Upper lobe of left lung (tissue), 6 donors: ENCODE results near the gene TSR1. TPM values are rescaled to one million over a fixed set of nuclear protein-coding genes. Genes with fewer than 3 reads are reported as not detected.
A peak's percentile ranks its signal among the peaks of the same experiment; 100 is the strongest.

ENCODE experiments used
- ATAC-seq, 2 donors: fragments of 200-7000 bp; cut with Tn5 transposase; one replicate each; pipeline ENCODE4 v1.9.1; 2022; ENCODE audit warnings: mild to moderate bottlenecking in 2 of 2, moderate library complexity in 2 of 2; ENCODE audit not compliant: low FRiP score in 2 of 2
- DNase-seq, 2 donors: peaks; one replicate each; pipeline ENCODE4 v3.0.0-alpha.2; 2019 to 2020
- H3K27ac ChIP-seq, 4 donors: fragments of 200-600 bp; sonication (generic); one replicate each; pipeline ENCODE4 v1.5.1; 2016 to 2019
- H3K27me3 ChIP-seq, 4 donors: fragments of 200-600 bp; sonication (generic); one replicate each; pipeline ENCODE4 v1.5.1; 2017 to 2019
- H3K36me3 ChIP-seq, 4 donors: fragments of 200-600 bp; sonication (generic); one replicate each; pipeline ENCODE4 v1.5.1; 2016 to 2019
- H3K4me1 ChIP-seq, 4 donors: fragments of 200-600 bp; sonication (generic); one replicate each; pipeline ENCODE4 v1.5.1; 2018 to 2019
- H3K4me3 ChIP-seq, 4 donors: fragments of 200-600 bp; sonication (generic); one replicate each; pipeline ENCODE4 v1.5.1; 2017 to 2019; ENCODE audit warnings: mild to moderate bottlenecking in 2 of 4, moderate library complexity in 1 of 4
- H3K9me3 ChIP-seq, 4 donors: fragments of 200-600 bp; sonication (generic); one replicate each; pipeline ENCODE4 v1.5.1; 2018 to 2019
- EP300 ChIP-seq, 4 donors: sonication (generic); formaldehyde crosslinking; IDR thresholded peaks; one replicate each; pipeline ENCODE4 v1.5.1; 2017; ENCODE audit warnings: antibody characterized with exemption in 4 of 4, control low read depth in 2 of 4
- POLR2A ChIP-seq, 4 donors: fragments of 450-650 bp; IDR thresholded peaks; one replicate each; pipeline ENCODE4 v1.5.1; 2016 to 2017; ENCODE audit warnings: antibody characterized with exemption in 4 of 4, mild to moderate bottlenecking in 2 of 4
- POLR2AphosphoS5 ChIP-seq, 2 donors: sonication (generic); formaldehyde crosslinking; IDR thresholded peaks; one replicate each; pipeline ENCODE4 v1.5.1; 2017; ENCODE audit warnings: antibody characterized with exemption in 2 of 2
- WGBS, 2 donors: methylation state at CpG; one replicate each; pipeline ENCODE4 v1.1.5; 2017 to 2018; 5-methylcytosine and 5-hydroxymethylcytosine counted together
- total RNA-seq, 6 donors: library from RNA; depleted of rRNA in 4 of 6; stranded (reverse); fragments of >200 nt in 4 of 6; gene quantifications; one replicate each; pipeline versions ENCODE4 v1.1.0 to v1.2.1, GENCODE V29; 2016 to 2021
- TF ChIP-seq, protein P1 (sequence below), 6 experiments: fragments of 450-650 bp in 4 of 6; fragments of 200-600 bp in 2 of 6; sonication (generic) in 2 of 6; IDR thresholded peaks; one replicate each; pipeline ENCODE4 v1.5.1; 2016 to 2019; ENCODE audit warnings: antibody characterized with exemption in 6 of 6
- donor health status: DM: no; HTN: no; CAD: no; lungs with moderate emphysema.
- donor health status: DM: no; HTN: yes; CAD: no; lungs with severe emphysema.

The TSR1 gene
- total RNA-seq, result 10 to 100 TPM; 15.8 to 52.4 (median 23.6) TPM

DNA sequence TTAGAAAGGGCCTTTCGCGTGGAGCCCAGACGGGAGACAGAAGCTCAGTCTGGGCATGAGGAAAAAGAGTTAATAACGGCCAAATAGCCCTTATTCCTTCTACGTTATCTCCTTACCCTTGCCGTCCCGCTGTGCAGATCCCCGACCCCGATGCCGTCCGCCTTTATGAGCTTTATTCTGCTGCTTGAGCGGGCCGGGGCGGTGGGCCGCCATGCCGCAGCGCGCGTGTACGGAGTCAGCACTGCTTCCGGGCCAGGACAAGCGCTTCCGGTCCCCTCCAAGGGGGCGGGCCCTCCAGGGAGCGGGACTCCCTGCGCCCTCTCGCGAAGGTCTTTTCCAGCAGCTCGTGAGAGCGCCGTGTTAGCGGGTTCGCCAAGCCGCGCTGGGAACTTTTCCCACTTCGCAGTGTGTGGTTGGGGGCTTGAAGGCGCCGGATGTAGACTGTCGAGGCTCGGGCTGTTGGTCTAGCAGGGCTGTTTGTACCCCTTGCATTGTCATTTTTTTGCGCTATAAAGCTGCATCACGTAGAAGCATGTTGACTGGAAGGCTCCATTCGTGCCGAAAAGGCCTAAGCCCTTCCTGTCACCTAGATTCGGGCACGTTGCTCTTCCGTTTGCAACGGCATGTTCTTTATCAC lies at the start of gene TSR1:
Gene TSR1, minus strand, starts transcription at position 243 of the 637 bp plus-strand sequence. Its CDS starts 30 bp downstream, at position 213.
- peaks cover 12 to 25% (median 16%) of the 10 kb centered on the region in 4 donors for H3K4me1 ChIP-seq
- H3K36me3 ChIP-seq, result peaks cover 6 to 42% (median 30%) of the 10 kb centered on the region in 4 donors
- WGBS, 2 donors, result 1% methylated on average over 33 to 48 of the region's 48 CpGs
- DNase-seq (peak; percentile 93 to 96), ATAC-seq (peak; percentile 96 to 97)
- peak within 1 kb of the TSS; percentile 95 to 100 (median 98) for H3K4me3 ChIP-seq
- H3K9me3 ChIP-seq, result no peaks in the 10 kb centered on the region
- TF ChIP-seq POLR2AphosphoS5 (IDR thresholded peaks at IDR 0.05), result peak; percentile 80 to 88
- TF ChIP-seq, protein P1, sequence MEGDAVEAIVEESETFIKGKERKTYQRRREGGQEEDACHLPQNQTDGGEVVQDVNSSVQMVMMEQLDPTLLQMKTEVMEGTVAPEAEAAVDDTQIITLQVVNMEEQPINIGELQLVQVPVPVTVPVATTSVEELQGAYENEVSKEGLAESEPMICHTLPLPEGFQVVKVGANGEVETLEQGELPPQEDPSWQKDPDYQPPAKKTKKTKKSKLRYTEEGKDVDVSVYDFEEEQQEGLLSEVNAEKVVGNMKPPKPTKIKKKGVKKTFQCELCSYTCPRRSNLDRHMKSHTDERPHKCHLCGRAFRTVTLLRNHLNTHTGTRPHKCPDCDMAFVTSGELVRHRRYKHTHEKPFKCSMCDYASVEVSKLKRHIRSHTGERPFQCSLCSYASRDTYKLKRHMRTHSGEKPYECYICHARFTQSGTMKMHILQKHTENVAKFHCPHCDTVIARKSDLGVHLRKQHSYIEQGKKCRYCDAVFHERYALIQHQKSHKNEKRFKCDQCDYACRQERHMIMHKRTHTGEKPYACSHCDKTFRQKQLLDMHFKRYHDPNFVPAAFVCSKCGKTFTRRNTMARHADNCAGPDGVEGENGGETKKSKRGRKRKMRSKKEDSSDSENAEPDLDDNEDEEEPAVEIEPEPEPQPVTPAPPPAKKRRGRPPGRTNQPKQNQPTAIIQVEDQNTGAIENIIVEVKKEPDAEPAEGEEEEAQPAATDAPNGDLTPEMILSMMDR (IDR thresholded peaks at IDR 0.05), result peak in 3 of 6 experiments; percentile 11 to 37 (median 29)
- TF ChIP-seq EP300 (IDR thresholded peaks at IDR 0.05), result no peak
- TF ChIP-seq POLR2A (IDR thresholded peaks at IDR 0.05), result peak in 3 of 4 donors; percentile 64 to 84 (median 66)
- H3K27ac ChIP-seq, result peak within 1 kb of the TSS; percentile 77 to 88 (median 86)
- H3K27me3 ChIP-seq, result no peaks in the 10 kb centered on the region

DNA sequence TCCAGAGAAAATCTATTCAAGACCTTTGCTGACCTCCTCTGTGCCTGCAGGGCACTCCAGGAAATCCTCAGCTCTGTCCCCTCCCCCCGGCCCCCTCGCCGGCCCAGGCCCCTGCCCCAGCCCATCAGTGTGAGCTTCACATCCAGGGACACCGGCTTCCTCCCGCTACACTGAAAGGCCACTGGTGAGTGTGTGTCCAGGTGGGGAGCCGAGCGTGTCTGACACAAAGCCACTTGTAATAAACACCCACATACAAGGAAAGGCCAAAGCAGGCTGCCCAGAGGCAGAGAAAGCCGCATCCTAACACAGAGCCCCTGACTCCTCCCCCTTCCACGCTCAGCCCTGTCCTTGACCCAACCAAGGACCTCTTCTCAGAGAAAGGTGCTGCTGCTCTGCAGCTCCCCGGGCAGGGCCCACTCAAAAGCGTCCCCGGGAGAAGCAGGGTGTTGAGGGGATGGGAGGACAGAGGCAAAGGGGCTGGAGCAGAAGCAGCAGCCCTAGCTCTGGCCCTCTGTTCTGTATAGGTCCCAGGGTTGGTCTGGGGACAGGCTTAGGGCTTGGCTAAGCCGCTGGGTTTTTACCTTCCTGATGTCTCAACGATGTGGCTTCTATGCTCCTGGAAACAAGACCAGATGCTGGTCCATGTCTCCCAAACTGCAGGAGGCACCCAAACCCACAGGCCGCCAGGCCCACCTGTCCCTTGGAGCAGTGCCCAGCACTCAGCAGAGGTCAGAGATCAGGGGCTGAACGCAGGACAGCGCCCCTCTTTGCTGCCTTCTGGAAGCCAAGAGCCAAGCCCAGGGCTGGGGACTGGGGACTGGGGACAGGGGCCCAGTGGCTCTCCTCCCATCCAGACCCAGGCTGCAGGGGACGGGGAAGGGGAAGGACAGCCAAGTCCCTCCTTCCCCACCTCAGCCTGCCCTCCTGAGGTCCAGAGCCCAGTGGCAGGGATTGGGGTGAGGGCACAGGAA lies 49.3 kb upstream of the TSR1 start:
- Histone ChIP-seq H3K36me3 (peaks cover 0 to 37% (median 31%) of the 10 kb centered on the region in 4 donors), H3K4me1 (peaks cover 5 to 24% (median 12%) of the 10 kb centered on the region in 4 donors), H3K4me3 (no peak overlapping the region), H3K9me3 (no peaks in the 10 kb centered on the region), H3K27ac (no peak overlapping the region), H3K27me3 (no peaks in the 10 kb centered on the region)
- ATAC-seq (no peak), DNase-seq (peak in 1 of 2 donors; percentile 58)
- WGBS, 2 donors, result 78 to 82% methylated on average over 9 to 18 of the region's 18 CpGs
- TF ChIP-seq EP300 (IDR thresholded peaks at IDR 0.05) (no peak), POLR2AphosphoS5 (IDR thresholded peaks at IDR 0.05) (no peak), POLR2A (IDR thresholded peaks at IDR 0.05) (no peak)
- TF ChIP-seq, protein P1 (IDR thresholded peaks at IDR 0.05), result no peak

DNA sequence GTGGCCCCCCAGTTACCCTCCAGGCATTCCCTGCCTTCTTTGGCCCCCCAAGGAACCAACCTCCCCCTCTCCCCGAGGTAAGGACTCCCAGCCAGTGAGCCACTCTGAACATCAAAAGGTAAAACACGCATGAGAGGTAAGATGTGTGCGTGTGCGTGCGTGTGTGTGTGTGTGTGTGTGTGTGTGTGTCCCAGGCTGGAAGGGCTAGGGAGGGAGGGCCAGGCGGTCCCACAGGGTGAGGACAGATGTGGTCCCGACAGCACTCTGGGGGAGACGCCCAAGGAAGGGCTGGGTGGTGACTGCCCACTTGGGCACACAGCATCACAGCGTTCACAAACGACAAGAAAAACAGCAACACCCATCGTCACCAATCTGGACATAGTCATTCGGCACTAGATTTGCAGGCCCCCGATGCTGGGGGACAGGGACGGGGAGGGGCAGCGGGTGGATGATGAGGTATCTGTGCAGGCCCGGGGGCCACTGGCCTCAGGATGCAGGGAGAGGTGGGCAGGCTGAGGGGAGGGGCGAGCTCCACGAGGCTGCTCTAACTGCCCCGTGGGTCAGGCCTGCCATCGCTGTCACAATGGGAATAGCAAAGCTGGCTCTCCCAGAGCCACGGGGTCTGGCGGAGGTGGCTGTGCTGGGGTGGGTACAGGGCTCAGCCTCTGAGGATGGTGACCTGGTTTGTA lies 48.3 kb upstream of the TSR1 start:
- H3K4me3 ChIP-seq, result no peak overlapping the region
- WGBS, 2 donors, result 73 to 75% methylated on average over 17 to 22 of the region's 22 CpGs
- ATAC-seq (no peak), DNase-seq (peak in 1 of 2 donors; percentile 49)
- TF ChIP-seq POLR2A (IDR thresholded peaks at IDR 0.05), result no peak
- no peak for TF ChIP-seq POLR2AphosphoS5 (IDR thresholded peaks at IDR 0.05)
- TF ChIP-seq EP300 (IDR thresholded peaks at IDR 0.05), result no peak
- H3K9me3 ChIP-seq, result no peaks in the 10 kb centered on the region
- H3K36me3 ChIP-seq, result peaks cover 0 to 46% (median 36%) of the 10 kb centered on the region in 4 donors
- no peaks in the 10 kb centered on the region for H3K27me3 ChIP-seq
- no peak overlapping the region for H3K27ac ChIP-seq
- peaks cover 0 to 20% (median 12%) of the 10 kb centered on the region in 4 donors for H3K4me1 ChIP-seq

DNA sequence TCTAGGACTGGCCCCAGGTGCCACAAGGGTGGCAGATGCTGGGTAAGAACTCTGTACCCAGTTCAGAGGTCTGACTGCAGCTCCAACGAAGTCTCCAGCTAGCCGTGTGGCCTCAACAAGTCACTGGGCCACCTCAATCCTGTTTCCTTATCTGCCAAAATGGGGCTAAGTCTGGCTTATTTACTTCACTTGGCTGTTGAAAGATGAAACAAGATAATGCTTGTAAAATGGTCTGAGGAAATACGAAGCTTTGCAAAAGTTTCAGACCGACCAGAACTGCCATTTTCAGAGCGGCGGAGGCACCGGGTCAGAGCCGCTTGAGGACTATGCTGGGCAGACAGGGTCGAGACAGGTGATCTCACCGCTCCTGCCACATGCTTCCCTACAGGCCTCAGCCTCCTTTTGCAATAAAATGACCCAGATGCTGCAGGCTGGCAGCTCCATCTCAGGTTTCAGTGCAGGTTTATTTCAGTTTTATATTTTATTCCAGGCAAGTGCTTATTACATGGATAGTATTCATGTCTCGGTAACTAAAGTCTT lies 47.4 kb upstream of the TSR1 start:
- TF ChIP-seq POLR2AphosphoS5 (IDR thresholded peaks at IDR 0.05) (no peak), POLR2A (IDR thresholded peaks at IDR 0.05) (no peak), EP300 (IDR thresholded peaks at IDR 0.05) (no peak)
- TF ChIP-seq, protein P1 (IDR thresholded peaks at IDR 0.05), result no peak
- no peak overlapping the region for H3K4me3 ChIP-seq
- H3K4me1 ChIP-seq, result peaks cover 0 to 20% (median 12%) of the 10 kb centered on the region in 4 donors
- peaks cover 0 to 54% (median 45%) of the 10 kb centered on the region in 4 donors for H3K36me3 ChIP-seq
- no peaks in the 10 kb centered on the region for H3K9me3 ChIP-seq
- H3K27me3 ChIP-seq, result no peaks in the 10 kb centered on the region
- DNase-seq (no peak), ATAC-seq (no peak)
- 89 to 92% methylated on average over 11 of the region's 11 CpGs for WGBS, 2 donors
- H3K27ac ChIP-seq, result peak overlapping the region in 1 of 4 donors; percentile 19
